NCI-H748 (cell line): ENCODE results near the gene SLC35B4.
A peak's percentile ranks its signal among the peaks of the same experiment; 100 is the strongest.
"Not testable (repeated sequence)": the region's sequence is repeated elsewhere in the genome, so short reads cannot be mapped to it uniquely, and the experiment has no call there.

Experiments used
- DNase-seq: peaks from one replicate; lab custom pipeline; 2025; ENCODE audit not compliant: unreplicated experiment; lab: John Stamatoyannopoulos, UW

Gene SLC35B4

DNA sequence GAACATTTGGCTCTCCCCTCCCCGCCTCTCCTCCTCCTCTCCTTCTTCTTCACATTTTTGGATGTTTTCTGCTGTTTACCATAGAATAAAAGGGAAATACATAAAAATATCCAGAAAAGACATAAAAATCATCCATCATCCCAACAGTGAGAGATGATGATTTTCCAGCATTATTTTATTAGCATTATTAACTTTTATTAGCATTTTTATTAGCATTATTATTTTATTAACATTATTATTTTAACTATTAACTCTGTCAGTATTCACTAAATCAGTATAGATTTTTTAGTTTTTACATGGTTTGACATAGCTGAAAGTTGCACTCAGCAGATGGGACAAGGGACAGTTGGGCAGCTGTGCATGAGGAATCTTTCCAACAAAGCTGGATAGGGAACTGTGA lies 16.2 kb upstream of the SLC35B4 start:
- no peak for DNase-seq

DNA sequence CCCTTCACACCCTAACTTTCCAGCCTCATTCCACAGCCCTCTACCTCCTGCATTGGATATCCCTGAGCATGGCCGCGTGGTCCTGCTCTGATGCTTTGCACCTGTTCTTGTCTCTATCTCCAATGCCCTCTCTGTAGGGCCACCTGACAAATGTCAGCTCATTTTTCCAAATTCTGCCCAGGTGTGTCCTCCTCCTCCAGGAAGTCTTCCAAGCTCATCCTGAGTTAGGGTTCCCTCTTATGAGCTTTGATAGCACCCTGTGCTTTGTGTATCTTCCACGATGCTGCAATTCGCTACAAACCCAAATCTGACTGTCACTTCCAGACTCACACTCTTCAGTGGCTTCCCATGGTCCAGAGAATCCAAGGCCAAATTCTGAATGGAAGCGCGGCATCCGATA lies 14.7 kb upstream of the SLC35B4 start:
- DNase-seq: no peak

DNA sequence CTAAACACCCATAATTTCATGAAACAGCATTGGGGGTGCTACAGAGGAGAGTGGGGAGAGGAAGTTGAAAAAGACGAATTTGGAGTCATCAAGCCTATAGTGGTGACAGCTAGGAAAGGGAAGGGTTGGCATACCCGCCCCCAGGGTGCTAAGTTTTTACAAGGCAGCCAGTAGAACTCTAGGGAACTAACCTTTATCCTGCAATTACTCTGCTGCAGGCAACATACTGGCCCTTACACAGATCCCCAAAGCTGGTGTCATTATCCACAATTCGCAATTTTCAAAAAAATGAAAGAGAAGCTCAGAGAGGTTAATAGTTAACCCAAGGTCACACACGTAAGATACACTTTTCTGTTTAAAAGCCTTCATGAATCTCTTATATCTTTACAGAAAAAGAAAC lies 14.2 kb upstream of the SLC35B4 start:
- no peak for DNase-seq

GRCh38 chr7:134329614-134330346 lies 13.1 kb upstream of the SLC35B4 start:
- DNase-seq: no peak

DNA sequence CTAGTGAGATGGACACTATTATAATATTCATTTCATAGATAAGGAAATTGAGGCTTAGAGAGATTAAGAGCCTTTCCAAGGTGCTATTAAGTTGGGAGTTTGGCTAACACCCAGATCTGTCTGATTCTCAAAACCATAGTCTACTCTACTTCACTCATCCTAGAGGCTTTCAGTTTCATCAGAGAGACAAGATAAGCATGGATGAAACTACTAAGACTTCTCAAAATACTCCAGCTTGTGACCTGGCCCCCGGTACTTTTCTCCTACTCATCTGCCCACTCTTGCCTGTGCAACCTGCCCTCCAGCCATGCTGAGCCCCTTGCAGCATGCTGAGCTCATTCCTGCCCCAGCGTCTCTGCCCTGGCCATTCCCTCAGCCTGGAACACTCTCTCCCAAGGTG lies 12.2 kb upstream of the SLC35B4 start:
- no peak for DNase-seq

DNA sequence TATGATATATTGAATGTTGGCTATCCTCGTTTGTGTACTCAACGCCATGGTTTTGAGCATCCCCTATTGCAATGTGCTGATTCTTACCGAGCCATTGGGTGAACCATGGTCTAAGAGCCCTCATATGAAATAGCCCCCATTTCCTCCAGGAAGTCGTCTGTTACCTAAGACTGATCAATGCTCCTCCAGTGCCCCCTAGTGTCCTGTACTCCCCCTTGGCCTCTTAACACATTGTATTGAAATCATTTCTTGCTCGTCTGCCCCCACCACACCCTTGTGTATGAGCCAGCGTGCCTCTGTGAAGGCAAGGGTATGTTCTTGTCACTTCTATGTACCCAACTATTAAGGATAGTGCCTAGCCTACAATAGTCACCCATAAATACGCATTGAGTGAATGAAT lies 11.2 kb upstream of the SLC35B4 start:
- peak; percentile 72 for DNase-seq

DNA sequence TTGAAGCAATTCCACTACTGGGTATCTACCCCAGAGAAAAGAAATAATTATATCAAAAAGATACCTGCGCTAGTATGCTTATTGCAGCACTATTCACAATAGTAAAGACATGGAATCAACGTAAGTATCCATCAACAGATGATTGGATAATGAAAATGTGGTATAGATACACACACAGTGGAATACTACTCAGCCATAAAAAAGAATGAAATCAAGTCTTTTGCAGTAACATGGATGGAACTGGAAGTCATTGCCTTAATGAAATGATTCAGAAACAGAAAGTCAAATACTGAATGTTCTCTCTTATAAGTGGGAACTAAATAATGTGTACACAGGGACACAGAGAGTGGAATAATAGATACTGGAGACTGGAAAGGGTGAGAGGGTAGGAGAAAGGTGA lies 7.4 kb upstream of the SLC35B4 start:
- DNase-seq: no peak

- no peak for DNase-seq
These were observed 3.5 kb upstream of the SLC35B4 start for GRCh38 chr7:134320201-134320600.

DNA sequence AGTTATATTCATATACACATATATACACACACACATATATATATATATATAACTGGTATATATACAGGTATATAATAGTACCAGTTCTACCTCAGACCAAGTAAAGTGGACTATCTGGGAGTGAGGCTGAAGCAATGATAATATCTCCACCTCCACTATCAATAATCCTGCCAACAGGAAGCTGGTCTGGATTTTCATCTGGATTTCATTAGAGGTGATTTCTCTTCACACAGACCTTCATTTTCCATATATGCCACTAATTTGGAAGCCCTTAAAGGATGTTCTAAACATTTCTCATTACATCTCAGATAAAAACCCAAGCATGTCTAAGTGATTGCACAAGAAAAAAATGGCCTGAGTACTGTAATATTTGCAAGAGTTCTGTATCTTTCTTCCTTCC lies 1.7 kb upstream of the SLC35B4 start:
- DNase-seq: no peak

DNA sequence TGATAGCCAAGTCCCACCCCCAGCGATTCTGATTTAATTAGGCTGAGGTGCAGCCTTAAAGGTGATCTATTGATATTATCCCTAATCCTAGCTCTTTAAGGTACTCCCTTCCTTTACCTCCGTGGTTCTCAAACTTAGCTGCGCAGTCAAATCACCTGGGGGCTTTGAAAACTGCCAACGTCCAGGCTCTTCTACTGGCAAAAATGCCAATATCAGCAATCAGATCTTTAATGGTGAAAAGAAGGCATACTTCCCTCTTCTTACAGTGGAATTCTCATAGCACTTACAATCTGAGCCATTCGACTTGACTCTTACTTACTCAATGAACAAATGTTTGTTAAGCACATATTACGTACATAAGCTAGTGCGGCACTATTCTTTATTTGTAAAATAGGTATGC lies 704 bp upstream of the SLC35B4 start:
- DNase-seq: no peak

- DNase-seq: peak; percentile 32
These were observed 821 bp downstream of the SLC35B4 start for GRCh38 chr7:134315679-134316538.

GRCh38 chr7:134313543-134313942 lies 3.2 kb downstream of the SLC35B4 start:
- DNase-seq: no peak

- DNase-seq: no peak
These were observed 4.0 kb downstream of the SLC35B4 start for GRCh38 chr7:134312717-134313116.

DNA sequence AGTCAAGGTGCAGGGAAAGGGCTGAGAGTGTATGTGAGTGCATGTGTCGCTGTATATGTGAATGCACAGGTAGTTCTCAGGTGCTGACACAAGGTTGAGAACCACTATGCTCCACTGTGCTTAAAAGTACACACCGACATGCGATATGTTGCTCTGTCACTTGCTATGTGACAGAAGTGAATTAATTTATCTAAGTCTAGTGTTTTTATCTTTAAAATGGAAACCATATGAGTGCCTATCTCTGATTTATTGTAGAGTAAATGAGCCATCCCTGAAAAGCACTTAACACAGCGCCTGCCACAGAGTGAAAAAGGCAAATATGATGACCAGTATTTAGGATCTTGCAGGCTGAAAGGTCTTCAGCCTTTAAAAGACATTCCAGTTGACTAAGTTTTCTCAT lies 4.9 kb downstream of the SLC35B4 start:
- DNase-seq: no peak

DNA sequence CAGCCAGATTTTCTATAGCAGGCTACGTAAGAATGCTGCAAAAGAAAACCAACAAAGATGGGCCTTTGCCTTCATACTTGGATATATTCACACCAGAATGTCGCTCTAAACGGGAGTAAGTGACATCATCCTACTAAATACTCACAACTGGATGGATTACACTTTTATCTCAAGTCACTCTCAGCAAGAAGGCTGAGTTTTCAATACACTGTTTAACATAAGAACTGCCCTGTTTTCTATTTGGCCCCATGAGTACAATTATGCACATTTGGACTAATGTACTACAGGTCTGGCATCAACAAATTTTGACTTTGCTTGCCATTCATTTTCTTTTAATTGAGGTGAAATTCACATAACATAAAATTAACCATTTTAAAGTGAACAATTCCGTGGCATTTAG lies 8.2 kb downstream of the SLC35B4 start:
- DNase-seq: no peak

GRCh38 chr7:134307320-134307719 lies 9.4 kb downstream of the SLC35B4 start:
- DNase-seq: no peak

DNA sequence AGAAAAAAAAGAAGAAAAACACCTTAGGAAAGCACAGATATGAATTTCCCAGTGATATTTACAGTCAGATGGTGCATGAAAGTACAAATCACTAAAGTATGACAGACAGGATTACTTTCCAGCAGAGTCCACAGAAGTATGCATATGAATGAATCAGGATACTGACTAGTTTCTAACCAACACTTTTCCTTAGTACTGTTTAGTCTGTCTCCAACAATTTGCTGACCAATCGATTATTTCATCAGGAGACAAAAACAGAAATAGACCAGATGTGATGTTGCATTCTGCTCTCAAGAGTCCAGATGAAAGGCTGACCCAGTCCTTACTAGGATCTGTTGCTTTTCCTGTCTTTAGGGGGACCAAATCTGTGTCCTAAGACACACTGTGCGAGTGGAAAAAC lies 14.6 kb downstream of the SLC35B4 start:
- DNase-seq: no peak

DNA sequence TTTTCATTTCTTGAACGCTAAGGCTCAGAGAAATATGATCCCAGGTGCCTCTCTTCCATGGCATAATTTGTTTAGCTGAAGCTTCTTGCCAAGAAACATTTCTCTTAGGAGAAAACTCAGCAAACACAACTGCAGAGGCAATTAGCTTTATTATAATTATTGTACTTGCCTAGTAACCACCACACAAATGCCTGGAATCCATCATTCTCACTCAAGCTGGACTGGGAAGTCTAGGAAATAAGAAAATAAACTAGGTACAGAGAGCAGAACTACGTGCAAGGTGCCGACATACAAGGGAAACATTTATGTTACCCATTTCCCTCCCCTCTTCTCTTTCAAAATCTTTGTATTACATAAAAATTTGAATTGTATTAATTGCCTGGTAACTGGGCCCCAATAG lies 15.1 kb downstream of the SLC35B4 start:
- no peak for DNase-seq

DNA sequence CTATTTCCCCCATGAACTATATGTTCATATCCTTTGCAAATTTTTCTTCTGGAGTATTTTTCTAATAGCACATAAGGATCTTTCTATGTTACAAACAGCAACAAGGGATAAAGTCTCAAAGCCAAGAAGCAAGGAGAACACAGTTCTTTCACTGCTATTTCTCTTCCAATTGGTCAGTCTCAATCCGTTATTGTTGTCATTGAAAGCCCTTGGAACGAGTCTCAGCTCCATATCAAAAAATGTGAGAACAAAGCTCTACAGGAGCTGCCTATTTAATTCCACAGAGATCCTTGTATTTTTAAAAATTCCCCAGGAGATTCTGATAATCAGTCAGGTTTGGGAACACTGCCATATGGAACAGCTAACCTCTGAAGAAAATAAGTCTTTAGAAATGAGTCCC lies 15.7 kb downstream of the SLC35B4 start:
- no peak for DNase-seq

DNA sequence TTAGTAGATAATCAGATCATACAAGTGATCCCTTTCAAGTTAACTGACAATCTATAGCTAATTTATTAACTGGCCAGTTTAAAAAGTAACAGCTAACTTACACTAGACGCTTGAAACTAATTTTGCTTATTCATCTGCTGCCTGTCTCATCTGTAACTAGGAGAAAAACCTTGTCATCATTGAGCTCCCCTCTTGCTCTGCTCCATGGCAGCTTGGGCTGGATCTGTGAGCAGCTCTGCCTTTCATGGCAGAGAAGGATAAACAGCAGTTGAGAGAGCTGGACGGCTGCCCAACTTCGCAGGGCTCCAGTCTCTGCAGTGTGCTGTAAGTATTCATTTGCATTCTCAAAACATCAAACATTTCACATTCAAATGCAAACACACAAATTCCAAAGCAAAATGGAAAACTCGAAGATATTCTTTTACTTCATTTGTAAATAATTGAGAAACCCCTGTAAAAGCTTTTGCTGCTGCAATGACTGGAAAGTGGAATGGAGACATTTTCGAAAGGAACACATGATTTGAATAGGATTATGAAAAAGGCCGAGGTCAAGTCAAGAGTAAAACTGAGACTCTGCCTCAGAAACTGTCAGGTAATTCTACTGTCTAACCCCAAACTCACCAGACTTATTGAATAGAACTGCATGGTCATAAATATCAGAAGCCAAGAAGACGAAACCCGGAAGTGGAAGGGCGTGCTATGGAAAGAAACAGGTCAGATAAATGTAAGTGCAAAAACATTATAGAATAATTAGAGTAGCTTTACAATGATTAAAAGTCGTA lies 17.6 kb downstream of the SLC35B4 start:
- DNase-seq: no peak

GRCh38 chr7:134297489-134297888 lies 19.2 kb downstream of the SLC35B4 start:
- no peak for DNase-seq

GRCh38 chr7:134295982-134296381 lies 20.7 kb downstream of the SLC35B4 start:
- DNase-seq: not testable (repeated sequence)
